HG03460 (cell line): Measurements from ENCODE around the gene PLPP3.

Source experiments
- ATAC-seq: cut with Tn5 transposase; IDR thresholded peaks from one replicate; pipeline ENCODE4 v1.9.1; 2021; ENCODE audit not compliant: unreplicated experiment

The PLPP3 gene

GRCh38 chr1:56466538-56466937 lies 112.8 kb downstream of the PLPP3 start:
- ATAC-seq = no peak

- no peak for ATAC-seq
Measured at GRCh38 chr1:56464294-56464693, 115.1 kb downstream of the PLPP3 start.

GRCh38 chr1:56463376-56463775 lies 116.0 kb downstream of the PLPP3 start:
- no peak for ATAC-seq

GRCh38 chr1:56462209-56462608 lies 117.2 kb downstream of the PLPP3 start:
- ATAC-seq = no peak

- ATAC-seq = no peak
Measured at GRCh38 chr1:56461158-56462127, 117.9 kb downstream of the PLPP3 start.

GRCh38 chr1:56459260-56459659 lies 120.1 kb downstream of the PLPP3 start:
- ATAC-seq = no peak

GRCh38 chr1:56457756-56458375 lies 121.5 kb downstream of the PLPP3 start:
- ATAC-seq = no peak

- ATAC-seq = no peak
Measured at GRCh38 chr1:56456435-56457101, 122.8 kb downstream of the PLPP3 start.

GRCh38 chr1:56453417-56454078 lies 125.8 kb downstream of the PLPP3 start:
- ATAC-seq = no peak

- ATAC-seq = no peak
Measured at GRCh38 chr1:56453016-56453415, 126.3 kb downstream of the PLPP3 start.

- ATAC-seq = no peak
Measured at GRCh38 chr1:56452027-56453011, 127.0 kb downstream of the PLPP3 start.

- ATAC-seq = no peak
Measured at GRCh38 chr1:56451491-56451890, 127.9 kb downstream of the PLPP3 start.

GRCh38 chr1:56450004-56450666 lies 129.2 kb downstream of the PLPP3 start:
- ATAC-seq = no peak

- no peak for ATAC-seq
Measured at GRCh38 chr1:56448529-56449300, 130.6 kb downstream of the PLPP3 start.

- ATAC-seq = no peak
Measured at GRCh38 chr1:56447823-56448222, 131.5 kb downstream of the PLPP3 start.

- ATAC-seq = no peak
Measured at GRCh38 chr1:56446531-56447098, 132.7 kb downstream of the PLPP3 start.

- ATAC-seq = no peak
Measured at GRCh38 chr1:56444960-56445646, 134.3 kb downstream of the PLPP3 start.
